Lower leg skin (tissue), 4 donors: ENCODE results near the gene SS18L1. TPM values are rescaled to one million over a fixed set of nuclear protein-coding genes. Genes with fewer than 3 reads are reported as not detected.

Experiments used
- DNase-seq, 2 donors: peaks; one replicate each; pipeline ENCODE4 v3.0.0-alpha.2; 2019; ENCODE audit warnings: low spot score in 2 of 2
- H3K4me3 ChIP-seq: fragments of 200-600 bp; sonication (generic); 2 replicates; pipeline ENCODE4 v1.5.1; 2017; ENCODE audit warnings: mild to moderate bottlenecking, low read depth; ENCODE audit not compliant: poor library complexity, severe bottlenecking
- CTCF ChIP-seq, 3 donors: fragments of 450-650 bp; IDR thresholded peaks; one replicate each; pipeline ENCODE4 v1.5.1; 2016; ENCODE audit warnings: antibody characterized with exemption in 3 of 3, mild to moderate bottlenecking in 3 of 3, moderate library complexity in 2 of 3
- POLR2A ChIP-seq, 2 donors: fragments of 450-650 bp; IDR thresholded peaks; one replicate each; pipeline ENCODE4 v1.6.1; 2016 to 2017; ENCODE audit warnings: antibody characterized with exemption in 2 of 2, mild to moderate bottlenecking in 1 of 2, moderate library complexity in 1 of 2
- WGBS, 2 donors: methylation state at CpG; one replicate each; pipeline ENCODE4 v1.1.5; 2018; 5-methylcytosine and 5-hydroxymethylcytosine counted together
- intact Hi-C: fragments of 100-400 bp; cut with DNase I; formaldehyde crosslinking; loops from one replicate; pipeline ENCODE4 v1.15.0; 2023; ENCODE audit warnings: low total_unique reads
- total RNA-seq, 4 donors: library from RNA; depleted of rRNA; stranded (reverse); fragments of >200 nt; gene quantifications; one replicate each; pipeline ENCODE4 v1.1.0, GENCODE V29; 2016

SS18L1 gene
- total RNA-seq, 4 donors from 2014 or later, result 23.3 to 51.7 (median 25.8) TPM

GRCh38 chr20:62225026-62225425 is 81.5 kb downstream of the SS18L1 start:
- TF ChIP-seq CTCF (IDR thresholded peaks at IDR 0.05), result no peak
- no peak for TF ChIP-seq POLR2A (IDR thresholded peaks at IDR 0.05)
- intact Hi-C loops, result no loop called here
- 88 to 92% methylated on average over 10 to 13 of the region's 13 CpGs for WGBS, 2 donors

GRCh38 chr20:62225820-62226635 is 82.5 kb downstream of the SS18L1 start:
- H3K4me3 ChIP-seq, result no peak overlapping the region
- intact Hi-C loops, result no loop called here
- TF ChIP-seq CTCF (IDR thresholded peaks at IDR 0.05), result no peak
- no peak for TF ChIP-seq POLR2A (IDR thresholded peaks at IDR 0.05)
- no peak for DNase-seq
- 80 to 86% methylated on average over 17 of the region's 17 CpGs for WGBS, 2 donors

More at GRCh38 chr20:62225026-62225425, 81.5 kb downstream of the SS18L1 start:
- no peak for DNase-seq
- H3K4me3 ChIP-seq, result no peak overlapping the region

GRCh38 chr20:62226707-62227590 is 83.4 kb downstream of the SS18L1 start:
- intact Hi-C loops, result no loop called here
- WGBS, 2 donors, result 44 to 52% methylated on average over 21 to 23 of the region's 24 CpGs
- no peak overlapping the region for H3K4me3 ChIP-seq
- TF ChIP-seq POLR2A (IDR thresholded peaks at IDR 0.05) (no peak), CTCF (IDR thresholded peaks at IDR 0.05) (no peak)
- no peak for DNase-seq

GRCh38 chr20:62227591-62227976 is 84.0 kb downstream of the SS18L1 start:
- TF ChIP-seq POLR2A (IDR thresholded peaks at IDR 0.05) (no peak), CTCF (IDR thresholded peaks at IDR 0.05) (no peak)
- WGBS, 2 donors, result 41 to 47% methylated on average over 6 to 7 of the region's 10 CpGs
- intact Hi-C loops, result no loop called here
- H3K4me3 ChIP-seq, result no peak overlapping the region
- no peak for DNase-seq

- WGBS, 2 donors, result 37 to 38% methylated on average over 26 to 33 of the region's 37 CpGs
- no peak for DNase-seq
- intact Hi-C loops, result no loop called here
- TF ChIP-seq CTCF (IDR thresholded peaks at IDR 0.05) (no peak), POLR2A (IDR thresholded peaks at IDR 0.05) (no peak)
- no peak overlapping the region for H3K4me3 ChIP-seq
Measured at GRCh38 chr20:62227977-62228958, 84.7 kb downstream of the SS18L1 start.
